Measurements from ENCODE around the gene LRRIQ4.
A peak's percentile ranks its signal among the peaks of the same experiment; 100 is the strongest.

Gene LRRIQ4

GRCh38 chr3:169812332-169813235 is at the start of gene LRRIQ4, which contains the start of gene LRRC34:
Gene LRRIQ4 (plus strand): TSS chr3:169812870. CDS start chr3:169821922, 9,052 bp downstream.
Gene LRRC34 (minus strand): TSS chr3:169812904. CDS start chr3:169812548, 356 bp downstream.
- DNase-seq (ENCODE audit: low read depth, low spot score) = peak; percentile 25

- DNase-seq (ENCODE audit: low read depth, low spot score) = no peak
These were observed 48.3 kb upstream of the LRRIQ4 start for GRCh38 chr3:169764312-169764881.

GRCh38 chr3:169764882-169765612 is 47.6 kb upstream of the LRRIQ4 start, which contains the start of gene TERC:
Gene TERC (minus strand): TSS chr3:169765060.
- peak; percentile 84 for DNase-seq (ENCODE audit: low read depth, low spot score)

- DNase-seq (ENCODE audit: low read depth, low spot score) = no peak
These were observed 43.1 kb upstream of the LRRIQ4 start, which contains the start of gene ACTRT3 for GRCh38 chr3:169769287-169770181. Gene ACTRT3 (minus strand): TSS chr3:169769561. CDS start chr3:169769520, 41 bp downstream.

GRCh38 chr3:169771497-169772304 is 41.0 kb upstream of the LRRIQ4 start:
- DNase-seq (ENCODE audit: low read depth, low spot score) = peak; percentile 61

GRCh38 chr3:169772305-169772896 is 40.3 kb upstream of the LRRIQ4 start:
- DNase-seq (ENCODE audit: low read depth, low spot score) = no peak

- peak; percentile 86 for DNase-seq (ENCODE audit: low read depth, low spot score)
These were observed 39.5 kb upstream of the LRRIQ4 start, which contains the start of gene MYNN for GRCh38 chr3:169772897-169773816. Gene MYNN (plus strand): TSS chr3:169773396. CDS start chr3:169774296, 900 bp downstream.

GRCh38 chr3:169774186-169774585 is 38.5 kb upstream of the LRRIQ4 start:
- no peak for DNase-seq (ENCODE audit: low read depth, low spot score)

- no peak for DNase-seq (ENCODE audit: low read depth, low spot score)
These were observed 34.8 kb upstream of the LRRIQ4 start for GRCh38 chr3:169777822-169778221.

- DNase-seq (ENCODE audit: low read depth, low spot score) = no peak
These were observed 31.9 kb upstream of the LRRIQ4 start for GRCh38 chr3:169780742-169781141.

GRCh38 chr3:169781209-169781855 is 31.3 kb upstream of the LRRIQ4 start:
- DNase-seq (ENCODE audit: low read depth, low spot score) = no peak

GRCh38 chr3:169787120-169787519 is 25.6 kb upstream of the LRRIQ4 start:
- no peak for DNase-seq (ENCODE audit: low read depth, low spot score)

- no peak for DNase-seq (ENCODE audit: low read depth, low spot score)
These were observed 24.9 kb upstream of the LRRIQ4 start for GRCh38 chr3:169787791-169788190.

GRCh38 chr3:169790219-169790618 is 22.5 kb upstream of the LRRIQ4 start:
- no peak for DNase-seq (ENCODE audit: low read depth, low spot score)

GRCh38 chr3:169790687-169791429 is 21.8 kb upstream of the LRRIQ4 start:
- no peak for DNase-seq (ENCODE audit: low read depth, low spot score)

- no peak for DNase-seq (ENCODE audit: low read depth, low spot score)
These were observed 20.3 kb upstream of the LRRIQ4 start for GRCh38 chr3:169792359-169792758.

GRCh38 chr3:169804681-169805080 is 8.0 kb upstream of the LRRIQ4 start:
- DNase-seq (ENCODE audit: low read depth, low spot score) = no peak
